Esophagus muscularis mucosa (tissue), 4 donors: ENCODE measurements around the gene KIAA0930. TPM values are rescaled to one million over a fixed set of nuclear protein-coding genes. Genes with fewer than 3 reads are reported as not detected.
A peak's percentile ranks its signal among the peaks of the same experiment; 100 is the strongest.
"Not testable (repeated sequence)": the region's sequence is repeated elsewhere in the genome, so short reads cannot be mapped to it uniquely, and the experiment has no call there.

Source experiments
- DNase-seq: peaks from one replicate; pipeline ENCODE4 v3.0.0-alpha.2; 2017; ENCODE audit errors: extremely low spot score
- H3K27ac ChIP-seq, 4 donors: fragments of 200-600 bp; sonication (generic); replicated peaks in 1 of 4; 1 replicate in 3 of 4; 2 replicates in 1 of 4; pipeline ENCODE4 v1.5.1; 2016 to 2019; ENCODE audit warnings: mild to moderate bottlenecking in 1 of 4
- H3K27me3 ChIP-seq, 4 donors: fragments of 200-600 bp; sonication (generic); one replicate each; pipeline versions ENCODE4 v1.5.1 to v1.6.0; 2016 to 2019
- H3K36me3 ChIP-seq, 4 donors: fragments of 200-600 bp; sonication (generic); one replicate each; pipeline ENCODE4 v1.5.1; 2016 to 2019
- H3K4me1 ChIP-seq, 4 donors: fragments of 200-600 bp; sonication (generic); one replicate each; pipeline ENCODE4 v1.5.1; 2016 to 2019
- H3K4me3 ChIP-seq, 4 donors: fragments of 200-600 bp; sonication (generic); 1 replicate in 2 of 4; 2 replicates in 2 of 4; pipeline ENCODE4 v1.5.1; 2016 to 2019; ENCODE audit warnings: mild to moderate bottlenecking in 4 of 4, moderate library complexity in 1 of 4
- H3K9me3 ChIP-seq, 4 donors: fragments of 200-600 bp; sonication (generic); 1 replicate in 3 of 4; 2 replicates in 1 of 4; pipeline ENCODE4 v1.5.1; 2016 to 2019
- CTCF ChIP-seq, 3 experiments: fragments of 200-600 bp in 2 of 3; fragments of 450-650 bp in 1 of 3; sonication (generic) in 2 of 3; IDR thresholded peaks; one replicate each; pipeline ENCODE4 v1.5.1; 2017 to 2019; ENCODE audit warnings: antibody characterized with exemption in 3 of 3, mild to moderate bottlenecking in 2 of 3, moderate library complexity in 1 of 3
- EP300 ChIP-seq: sonication (generic); formaldehyde crosslinking; IDR thresholded peaks from one replicate; pipeline ENCODE4 v1.6.1; 2017; ENCODE audit warnings: antibody characterized with exemption
- POLR2A ChIP-seq: fragments of 450-650 bp; IDR thresholded peaks from one replicate; pipeline ENCODE4 v1.6.1; 2017; ENCODE audit warnings: antibody characterized with exemption, moderate library complexity, mild to moderate bottlenecking, low read depth
- POLR2AphosphoS5 ChIP-seq, 2 donors: sonication (generic); formaldehyde crosslinking; IDR thresholded peaks; one replicate each; pipeline ENCODE4 v1.6.1; 2017; ENCODE audit warnings: antibody characterized with exemption in 2 of 2
- WGBS: methylation state at CpG from one replicate; pipeline ENCODE4 v1.1.5; 2018; 5-methylcytosine and 5-hydroxymethylcytosine counted together
- intact Hi-C: fragments of 100-400 bp; cut with DNase I; formaldehyde crosslinking; loops from one replicate; pipeline ENCODE4 v1.15.1; 2023
- total RNA-seq, 4 donors: library from RNA; depleted of rRNA; stranded (reverse); fragments of >200 nt; gene quantifications; one replicate each; pipeline versions ENCODE4 v1.1.0 to v1.2.1, GENCODE V29; 2016

The KIAA0930 gene
- total RNA-seq, 4 donors from 2014 or later: 31.6 to 67.1 (median 46.8) TPM

GRCh38 chr22:45281010-45281409 is 40.3 kb upstream of the KIAA0930 start:
- WGBS: 88% methylated on average over 3 of the region's 3 CpGs
- H3K9me3 ChIP-seq: no peaks in the 10 kb centered on the region
- peaks cover 17 to 43% (median 31%) of the 10 kb centered on the region in 4 donors for H3K4me1 ChIP-seq
- TF ChIP-seq CTCF (IDR thresholded peaks at IDR 0.05) (no peak), EP300 (no peak), POLR2AphosphoS5 (IDR thresholded peaks at IDR 0.05) (no peak), POLR2A (no peak)
- H3K36me3 ChIP-seq: no peaks in the 10 kb centered on the region
- H3K27me3 ChIP-seq: peaks cover 0 to 20% (median 3%) of the 10 kb centered on the region in 4 donors
- no peak overlapping the region for H3K27ac ChIP-seq
- no peak for DNase-seq
- intact Hi-C loops: no loop called here
- H3K4me3 ChIP-seq: no peak overlapping the region

DNA sequence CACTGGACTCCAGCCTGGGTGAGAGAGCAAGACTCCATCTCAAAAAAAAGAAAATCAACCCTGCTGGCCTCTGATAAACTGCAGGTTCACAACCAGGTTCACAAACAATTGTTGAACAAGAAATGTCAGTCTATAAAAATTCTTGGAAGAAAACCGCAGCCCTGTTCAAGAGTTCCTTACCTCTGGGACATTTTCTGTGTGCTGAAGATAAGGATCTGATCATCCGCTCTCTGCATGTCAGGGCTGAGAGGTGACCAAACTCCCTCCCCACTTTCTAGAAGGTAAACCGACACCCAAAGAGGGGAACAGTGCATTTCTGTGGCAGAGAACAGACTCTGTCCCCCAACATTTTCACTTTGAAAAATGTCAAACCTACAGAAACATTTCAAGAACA is 39.9 kb upstream of the KIAA0930 start:
- Histone ChIP-seq H3K9me3 (no peaks in the 10 kb centered on the region), H3K27me3 (peaks cover 0 to 20% (median 3%) of the 10 kb centered on the region in 4 donors), H3K27ac (peak overlapping the region in 3 of 4 donors; percentile 51 to 58 (median 51)), H3K4me3 (no peak overlapping the region), H3K4me1 (peaks cover 17 to 43% (median 31%) of the 10 kb centered on the region in 4 donors), H3K36me3 (no peaks in the 10 kb centered on the region)
- TF ChIP-seq EP300 (no peak), POLR2AphosphoS5 (IDR thresholded peaks at IDR 0.05) (no peak), CTCF (IDR thresholded peaks at IDR 0.05) (no peak)
- intact Hi-C loops: no loop called here
- no peak for DNase-seq
- 97% methylated on average over 3 of the region's 3 CpGs for WGBS

GRCh38 chr22:45278125-45278524 is 37.4 kb upstream of the KIAA0930 start:
- H3K4me1 ChIP-seq: peaks cover 9 to 26% (median 18%) of the 10 kb centered on the region in 4 donors
- no peak for DNase-seq
- intact Hi-C loops: no loop called here
- H3K4me3 ChIP-seq: no peak overlapping the region
- no peak for TF ChIP-seq EP300
- no peak for TF ChIP-seq CTCF (IDR thresholded peaks at IDR 0.05)
- TF ChIP-seq POLR2A: no peak
- TF ChIP-seq POLR2AphosphoS5 (IDR thresholded peaks at IDR 0.05): no peak
- H3K27me3 ChIP-seq: peaks cover 0 to 4% (median 0%) of the 10 kb centered on the region in 4 donors
- 93% methylated on average over 6 of the region's 9 CpGs for WGBS
- H3K36me3 ChIP-seq: no peaks in the 10 kb centered on the region
- no peaks in the 10 kb centered on the region for H3K9me3 ChIP-seq
- H3K27ac ChIP-seq: no peak overlapping the region

DNA sequence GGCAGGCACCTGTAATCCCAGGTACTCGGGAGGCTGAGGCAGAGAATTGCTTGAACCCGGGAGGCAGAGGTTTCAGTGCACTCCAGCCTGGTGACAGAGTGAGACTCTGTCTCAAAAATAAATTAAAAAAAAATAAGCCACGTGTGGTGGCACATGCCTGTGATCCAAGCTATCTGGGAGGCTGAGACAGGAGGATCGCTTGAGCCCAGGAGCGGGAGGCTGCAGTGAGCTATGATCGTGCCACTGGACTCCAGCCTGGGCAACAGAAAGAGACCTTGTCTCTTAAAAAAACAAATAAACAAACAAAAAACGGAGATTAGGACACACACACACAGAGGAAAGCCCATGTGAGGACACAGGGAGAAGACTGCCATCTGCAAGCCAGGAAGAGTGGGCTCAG is 37.0 kb upstream of the KIAA0930 start:
- H3K4me3 ChIP-seq, H3K9me3 ChIP-seq, intact Hi-C loops, DNase-seq, H3K27me3 ChIP-seq, H3K36me3 ChIP-seq, H3K27ac ChIP-seq: not testable (repeated sequence)
- 83% methylated on average over 7 of the region's 7 CpGs for WGBS
- peaks cover 9 to 27% (median 19%) of the 10 kb centered on the region in 4 donors for H3K4me1 ChIP-seq

DNA sequence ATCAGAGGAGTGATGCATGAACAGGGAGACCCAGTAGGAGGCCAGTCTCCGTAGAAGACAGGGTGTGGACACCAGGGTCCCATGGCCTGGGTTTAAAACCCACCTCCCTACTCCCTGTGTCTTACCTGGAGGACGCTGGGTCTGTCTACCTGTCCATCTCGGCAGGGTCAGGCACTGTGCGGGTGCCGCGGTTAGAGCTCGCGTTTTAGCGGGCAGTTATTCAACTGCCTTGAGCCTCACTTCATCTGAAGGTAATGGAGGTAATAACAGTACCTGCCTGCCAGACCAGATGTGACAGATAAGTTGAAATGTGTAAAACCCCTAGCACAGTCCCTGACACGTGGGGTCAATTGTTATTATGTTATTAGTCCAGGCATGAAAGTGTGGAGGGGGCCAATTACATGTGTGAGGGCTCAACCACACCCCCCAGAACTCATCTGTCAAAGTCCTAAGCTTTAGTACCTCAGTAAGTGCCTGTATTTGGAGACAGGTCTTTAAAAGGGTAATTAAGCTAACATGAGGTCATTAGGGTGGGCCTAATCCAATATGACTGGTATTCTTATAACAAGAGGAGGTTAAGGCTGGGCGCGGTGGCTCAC is 35.9 kb upstream of the KIAA0930 start:
- Histone ChIP-seq H3K27me3 (no peaks in the 10 kb centered on the region), H3K27ac (no peak overlapping the region), H3K9me3 (no peaks in the 10 kb centered on the region), H3K36me3 (no peaks in the 10 kb centered on the region), H3K4me3 (no peak overlapping the region), H3K4me1 (peaks cover 17 to 36% (median 29%) of the 10 kb centered on the region in 4 donors)
- intact Hi-C loops: no loop called here
- TF ChIP-seq POLR2A: no peak
- TF ChIP-seq EP300: no peak
- no peak for TF ChIP-seq POLR2AphosphoS5 (IDR thresholded peaks at IDR 0.05)
- TF ChIP-seq CTCF (IDR thresholded peaks at IDR 0.05): no peak
- WGBS: 88% methylated on average over 12 of the region's 12 CpGs
- DNase-seq: no peak
